ENCODE data around the gene GRAMD1B.

- TF ChIP-seq, protein P1, sequence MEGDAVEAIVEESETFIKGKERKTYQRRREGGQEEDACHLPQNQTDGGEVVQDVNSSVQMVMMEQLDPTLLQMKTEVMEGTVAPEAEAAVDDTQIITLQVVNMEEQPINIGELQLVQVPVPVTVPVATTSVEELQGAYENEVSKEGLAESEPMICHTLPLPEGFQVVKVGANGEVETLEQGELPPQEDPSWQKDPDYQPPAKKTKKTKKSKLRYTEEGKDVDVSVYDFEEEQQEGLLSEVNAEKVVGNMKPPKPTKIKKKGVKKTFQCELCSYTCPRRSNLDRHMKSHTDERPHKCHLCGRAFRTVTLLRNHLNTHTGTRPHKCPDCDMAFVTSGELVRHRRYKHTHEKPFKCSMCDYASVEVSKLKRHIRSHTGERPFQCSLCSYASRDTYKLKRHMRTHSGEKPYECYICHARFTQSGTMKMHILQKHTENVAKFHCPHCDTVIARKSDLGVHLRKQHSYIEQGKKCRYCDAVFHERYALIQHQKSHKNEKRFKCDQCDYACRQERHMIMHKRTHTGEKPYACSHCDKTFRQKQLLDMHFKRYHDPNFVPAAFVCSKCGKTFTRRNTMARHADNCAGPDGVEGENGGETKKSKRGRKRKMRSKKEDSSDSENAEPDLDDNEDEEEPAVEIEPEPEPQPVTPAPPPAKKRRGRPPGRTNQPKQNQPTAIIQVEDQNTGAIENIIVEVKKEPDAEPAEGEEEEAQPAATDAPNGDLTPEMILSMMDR (IDR thresholded peaks at IDR 0.05; ENCODE audit: borderline replicate concordance, extremely low read depth, low read length, poor library complexity, severe bottlenecking) = no peak
- no peak for TF ChIP-seq EZH2 (IDR thresholded peaks at IDR 0.05; ENCODE audit: borderline replicate concordance, low read depth, low read length, severe bottlenecking)
Measured at GRCh38 chr11:123482218-123482617, 52.1 kb downstream of the GRAMD1B start.
